ENCODE results near the gene HAL.

DNA sequence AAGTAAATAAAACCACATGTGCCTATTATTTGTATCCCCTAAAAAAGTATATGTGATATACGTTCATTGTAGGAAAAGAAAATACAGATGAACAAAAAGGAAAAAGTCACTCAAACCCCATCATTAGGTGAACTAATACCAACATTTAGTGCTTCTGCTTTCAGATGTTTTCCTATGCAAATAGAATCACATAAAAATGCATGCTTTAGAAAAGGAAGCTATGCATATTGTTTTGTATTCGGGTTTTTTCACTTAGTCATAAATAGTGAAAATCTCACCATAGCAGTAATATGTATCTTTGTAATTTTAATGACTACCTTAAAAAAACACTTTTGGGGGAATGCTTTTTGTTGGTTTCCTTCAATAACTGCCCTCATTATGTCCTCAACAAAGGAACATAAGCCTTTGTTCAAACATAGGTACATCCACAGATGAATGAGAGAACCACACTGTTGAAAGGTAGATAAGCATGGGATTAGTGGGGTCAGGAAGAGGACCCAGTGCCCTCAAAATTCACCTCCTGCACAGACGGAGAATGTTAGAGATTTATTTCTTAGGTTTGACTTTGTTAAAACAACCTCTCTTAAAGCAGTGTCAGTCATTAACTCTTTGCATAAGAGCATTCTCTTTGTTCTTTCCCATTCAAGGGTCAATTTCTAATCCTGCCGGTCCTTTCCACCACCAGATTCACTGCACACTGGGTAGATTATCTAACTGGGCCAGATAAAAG, 46.5 kb downstream of the HAL start:
- TF ChIP-seq SALL2 (tag by site-specific recombination; IDR thresholded peaks at IDR 0.05; ENCODE audit: borderline replicate concordance), result no peak
- TF ChIP-seq, protein P1, sequence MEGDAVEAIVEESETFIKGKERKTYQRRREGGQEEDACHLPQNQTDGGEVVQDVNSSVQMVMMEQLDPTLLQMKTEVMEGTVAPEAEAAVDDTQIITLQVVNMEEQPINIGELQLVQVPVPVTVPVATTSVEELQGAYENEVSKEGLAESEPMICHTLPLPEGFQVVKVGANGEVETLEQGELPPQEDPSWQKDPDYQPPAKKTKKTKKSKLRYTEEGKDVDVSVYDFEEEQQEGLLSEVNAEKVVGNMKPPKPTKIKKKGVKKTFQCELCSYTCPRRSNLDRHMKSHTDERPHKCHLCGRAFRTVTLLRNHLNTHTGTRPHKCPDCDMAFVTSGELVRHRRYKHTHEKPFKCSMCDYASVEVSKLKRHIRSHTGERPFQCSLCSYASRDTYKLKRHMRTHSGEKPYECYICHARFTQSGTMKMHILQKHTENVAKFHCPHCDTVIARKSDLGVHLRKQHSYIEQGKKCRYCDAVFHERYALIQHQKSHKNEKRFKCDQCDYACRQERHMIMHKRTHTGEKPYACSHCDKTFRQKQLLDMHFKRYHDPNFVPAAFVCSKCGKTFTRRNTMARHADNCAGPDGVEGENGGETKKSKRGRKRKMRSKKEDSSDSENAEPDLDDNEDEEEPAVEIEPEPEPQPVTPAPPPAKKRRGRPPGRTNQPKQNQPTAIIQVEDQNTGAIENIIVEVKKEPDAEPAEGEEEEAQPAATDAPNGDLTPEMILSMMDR (tag by site-specific recombination; IDR thresholded peaks at IDR 0.05), result no peak
